B cell (primary cell): Measurements from ENCODE around the gene MVB12B.

ENCODE experiments used
- CTCF ChIP-seq: fragments of 200-600 bp; IDR thresholded peaks from one replicate; pipeline ENCODE4 v1.8.0; 2022; ENCODE audit warnings: antibody characterized with exemption, mild to moderate bottlenecking
- EZH2 ChIP-seq: IDR thresholded peaks from 2 replicates; pipeline ENCODE4 v1.6.1; 2012; ENCODE audit warnings: borderline replicate concordance, low read depth, mild to moderate bottlenecking, moderate library complexity, low read length; ENCODE audit not compliant: insufficient read depth, poor library complexity, severe bottlenecking

GRCh38 chr9:126380447-126380846 is 53.8 kb downstream of the MVB12B start:
- TF ChIP-seq CTCF (no peak), EZH2 (no peak)
